Osteocyte (in vitro differentiated cells): ENCODE measurements around the gene ZHX3. TPM values are rescaled to one million over a fixed set of nuclear protein-coding genes. Genes with fewer than 3 reads are reported as not detected.

Experiments
- DNase-seq: peaks from one replicate; pipeline ENCODE4 v3.0.0; 2021; ENCODE audit warnings: mixed read lengths; ENCODE audit not compliant: unreplicated experiment; ENCODE audit errors: extremely low spot score
- H3K27ac Mint-ChIP-seq: one replicate; pipeline ENCODE4 v1.8.0; 2021; ENCODE audit warnings: mild to moderate bottlenecking, mixed read lengths; ENCODE audit not compliant: unreplicated experiment
- H3K27me3 Mint-ChIP-seq: one replicate; pipeline ENCODE4 v1.8.0; 2021; ENCODE audit warnings: mixed read lengths; ENCODE audit not compliant: unreplicated experiment
- H3K36me3 Mint-ChIP-seq: one replicate; pipeline ENCODE4 v1.8.0; 2021; ENCODE audit warnings: mixed read lengths; ENCODE audit not compliant: unreplicated experiment
- H3K4me1 Mint-ChIP-seq: one replicate; pipeline ENCODE4 v1.8.0; 2021; ENCODE audit warnings: mixed read lengths; ENCODE audit not compliant: unreplicated experiment
- H3K4me3 Mint-ChIP-seq: one replicate; pipeline ENCODE4 v1.8.0; 2021; ENCODE audit warnings: mild to moderate bottlenecking, moderate library complexity, mixed read lengths; ENCODE audit not compliant: unreplicated experiment
- H3K9me3 Mint-ChIP-seq: one replicate; pipeline ENCODE4 v1.8.0; 2021; ENCODE audit warnings: mixed read lengths; ENCODE audit not compliant: unreplicated experiment
- total RNA-seq: library from RNA; stranded (reverse); gene quantifications from 2 replicates; pipeline ENCODE4 v1.2.1, GENCODE V29; 2021
- TF ChIP-seq, protein P1 (sequence below): fragments of 200-600 bp; sonication (generic); IDR thresholded peaks from 2 replicates; pipeline ENCODE4 v1.5.0; 2021; ENCODE audit warnings: antibody characterized with exemption, mild to moderate bottlenecking, moderate library complexity

The ZHX3 gene
- total RNA-seq, 1 donor from 2014 or later, result 44.5 TPM

DNA sequence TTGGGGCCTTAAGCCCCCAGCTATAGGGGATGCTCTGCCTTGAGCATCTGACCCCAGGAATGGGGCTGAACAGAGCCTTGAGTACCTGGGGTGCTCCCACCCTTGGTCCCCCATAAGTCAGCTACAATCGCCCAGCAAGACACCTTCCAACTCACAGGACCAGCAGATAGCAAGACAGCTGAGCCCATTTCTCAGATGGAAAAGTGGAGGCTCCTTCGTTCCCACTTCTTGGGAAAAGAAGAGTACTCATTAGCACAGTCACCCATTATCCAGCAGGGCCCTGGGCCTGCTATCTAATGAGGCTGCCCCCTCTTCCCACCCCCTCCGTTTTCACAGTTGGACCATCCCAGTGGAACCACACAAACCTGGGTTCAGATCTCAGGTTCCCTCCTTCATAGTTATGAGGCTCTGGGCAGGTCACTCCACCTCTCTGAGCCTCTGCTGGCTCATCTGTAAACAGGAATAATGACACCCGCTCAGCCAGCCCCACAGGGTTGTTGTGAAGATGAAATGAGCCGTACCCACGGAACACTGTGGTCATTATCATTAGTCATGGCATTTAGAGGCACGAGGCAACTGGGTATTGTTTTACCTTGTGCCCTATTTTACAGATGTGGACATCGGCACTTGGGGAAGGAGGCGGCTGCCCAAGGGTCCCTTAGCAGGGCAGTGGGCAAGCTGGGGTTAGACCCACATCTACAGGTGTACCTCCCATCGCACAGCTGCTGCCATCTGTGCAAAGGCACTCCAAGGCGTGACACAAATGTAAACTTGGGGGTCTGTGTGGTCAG lies 27.6 kb upstream of the ZHX3 start:
- DNase-seq, result no peak
- Mint-ChIP-seq H3K4me1 (peaks cover 5% of the 10 kb centered on the region), H3K27ac (no peak overlapping the region), H3K27me3 (no peaks in the 10 kb centered on the region), H3K36me3 (no peaks in the 10 kb centered on the region), H3K4me3 (no peak overlapping the region), H3K9me3 (no peaks in the 10 kb centered on the region)
- TF ChIP-seq, protein P1, sequence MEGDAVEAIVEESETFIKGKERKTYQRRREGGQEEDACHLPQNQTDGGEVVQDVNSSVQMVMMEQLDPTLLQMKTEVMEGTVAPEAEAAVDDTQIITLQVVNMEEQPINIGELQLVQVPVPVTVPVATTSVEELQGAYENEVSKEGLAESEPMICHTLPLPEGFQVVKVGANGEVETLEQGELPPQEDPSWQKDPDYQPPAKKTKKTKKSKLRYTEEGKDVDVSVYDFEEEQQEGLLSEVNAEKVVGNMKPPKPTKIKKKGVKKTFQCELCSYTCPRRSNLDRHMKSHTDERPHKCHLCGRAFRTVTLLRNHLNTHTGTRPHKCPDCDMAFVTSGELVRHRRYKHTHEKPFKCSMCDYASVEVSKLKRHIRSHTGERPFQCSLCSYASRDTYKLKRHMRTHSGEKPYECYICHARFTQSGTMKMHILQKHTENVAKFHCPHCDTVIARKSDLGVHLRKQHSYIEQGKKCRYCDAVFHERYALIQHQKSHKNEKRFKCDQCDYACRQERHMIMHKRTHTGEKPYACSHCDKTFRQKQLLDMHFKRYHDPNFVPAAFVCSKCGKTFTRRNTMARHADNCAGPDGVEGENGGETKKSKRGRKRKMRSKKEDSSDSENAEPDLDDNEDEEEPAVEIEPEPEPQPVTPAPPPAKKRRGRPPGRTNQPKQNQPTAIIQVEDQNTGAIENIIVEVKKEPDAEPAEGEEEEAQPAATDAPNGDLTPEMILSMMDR, result no peak

DNA sequence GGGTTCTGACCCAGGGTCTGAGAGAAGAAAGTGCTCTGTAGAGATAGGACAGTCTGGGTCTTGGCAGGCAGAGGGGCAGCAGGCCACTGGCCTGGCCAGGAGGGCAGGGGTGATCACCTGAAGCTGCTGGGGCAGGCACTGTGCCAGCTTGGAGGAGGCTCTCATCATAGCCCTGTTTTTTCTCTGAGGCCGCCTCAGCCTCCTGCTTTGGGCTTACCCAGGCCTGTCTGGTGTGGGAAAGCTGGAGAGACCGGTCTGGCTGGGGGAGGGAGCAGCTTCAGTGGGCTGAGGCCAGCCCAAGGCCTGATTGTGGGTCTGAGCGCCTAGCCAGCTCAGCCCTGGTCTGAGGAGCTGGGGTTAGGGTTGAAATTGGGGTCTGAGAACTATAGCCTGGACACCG lies 26.9 kb upstream of the ZHX3 start:
- TF ChIP-seq, protein P1, result no peak
- Mint-ChIP-seq H3K9me3 (no peaks in the 10 kb centered on the region), H3K27ac (no peak overlapping the region), H3K4me1 (peaks cover 11% of the 10 kb centered on the region), H3K27me3 (no peaks in the 10 kb centered on the region), H3K36me3 (no peaks in the 10 kb centered on the region), H3K4me3 (no peak overlapping the region)
- no peak for DNase-seq

DNA sequence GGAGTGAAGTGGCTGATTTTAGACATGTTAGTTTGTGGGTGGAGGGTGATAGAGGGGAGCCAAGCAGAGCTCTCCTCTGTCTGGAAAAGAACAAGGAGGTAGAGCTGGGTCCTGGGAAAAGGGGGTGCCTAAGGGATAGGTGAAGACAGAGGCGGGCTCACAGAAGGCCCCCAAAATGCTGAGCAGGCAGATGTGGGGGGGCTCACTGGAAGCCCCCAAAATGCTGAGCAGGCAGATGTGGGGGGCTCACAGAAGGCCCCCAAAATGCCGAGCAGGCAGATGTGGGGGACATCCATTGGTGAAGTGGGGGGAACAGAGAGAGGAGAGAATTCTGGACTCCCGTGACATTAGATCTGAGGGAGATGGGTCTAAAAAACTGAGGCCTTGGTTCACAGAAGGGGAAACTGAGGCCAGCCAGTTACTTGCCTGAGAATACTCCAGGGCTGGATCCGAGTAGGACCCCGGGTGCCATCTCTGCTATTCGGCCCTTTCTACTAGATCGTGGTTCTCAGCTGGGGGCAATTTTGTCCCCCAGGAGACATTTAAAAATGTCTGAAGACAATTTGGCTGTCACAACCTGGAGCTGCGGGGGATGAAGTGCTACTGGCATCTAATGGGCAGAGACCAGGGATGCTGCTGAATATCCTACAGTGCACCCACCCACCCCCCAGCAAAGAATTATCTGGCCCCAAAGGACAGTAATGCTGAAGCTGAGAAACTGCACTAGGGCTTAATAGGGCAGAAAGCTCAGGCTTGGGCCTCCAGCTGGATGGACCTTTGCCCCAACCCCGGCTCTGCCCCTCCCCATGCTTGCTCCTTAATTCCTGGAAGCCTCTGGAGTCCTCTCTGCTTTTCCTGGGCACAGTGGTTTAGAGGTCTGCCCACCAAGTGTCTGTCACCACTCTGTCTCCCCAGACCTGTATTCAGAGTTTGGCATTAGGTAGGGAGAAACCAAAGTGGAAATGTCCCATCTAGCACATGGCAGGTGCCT lies 25.2 kb upstream of the ZHX3 start:
- Mint-ChIP-seq H3K4me3 (no peak overlapping the region), H3K27me3 (no peaks in the 10 kb centered on the region), H3K27ac (no peak overlapping the region), H3K36me3 (no peaks in the 10 kb centered on the region), H3K4me1 (peaks cover 12% of the 10 kb centered on the region), H3K9me3 (no peaks in the 10 kb centered on the region)
- DNase-seq, result no peak
- TF ChIP-seq, protein P1, result no peak

DNA sequence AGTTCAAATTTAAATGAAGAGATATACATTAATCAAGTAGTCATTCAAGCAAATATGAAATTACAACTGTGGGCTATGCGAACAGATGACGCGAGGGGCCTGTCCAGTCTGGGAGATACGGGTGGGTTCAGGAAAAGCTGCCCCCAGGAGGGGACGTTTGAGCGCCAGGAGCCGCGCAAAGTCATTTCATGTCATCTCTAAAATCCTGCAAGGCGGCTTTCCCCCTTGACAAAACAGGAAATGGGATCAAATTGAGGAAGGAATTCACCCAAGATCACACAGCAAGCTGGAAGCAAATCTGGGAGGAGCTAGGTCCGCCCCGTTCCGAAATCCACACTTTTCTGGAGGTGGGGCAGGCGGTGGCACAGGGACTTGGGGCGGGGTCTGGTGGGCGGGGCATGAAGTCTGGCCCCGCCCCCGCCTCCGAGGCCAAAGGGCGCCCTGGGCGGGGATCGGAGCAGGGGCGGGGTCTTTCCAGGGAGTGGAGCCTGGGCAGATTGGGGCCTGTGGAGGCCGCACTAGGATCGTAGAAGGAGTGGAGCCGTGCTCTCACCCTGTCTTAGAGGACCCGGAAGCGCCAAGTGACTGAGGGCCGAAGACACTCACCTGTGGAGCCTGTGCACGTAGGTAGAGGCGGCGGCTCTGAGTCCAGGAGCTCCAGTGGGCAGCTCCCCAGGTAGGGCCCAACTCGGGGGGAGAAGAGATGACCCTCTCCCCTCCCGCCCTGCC lies 23.0 kb upstream of the ZHX3 start, which contains the start of gene LPIN3:
LPIN3 (plus strand) TSS at position 495 of the 729 bp plus-strand sequence. CDS start 4,983 bp downstream, outside the sequence.
- no peaks in the 10 kb centered on the region for H3K9me3 Mint-ChIP-seq
- H3K27ac Mint-ChIP-seq, result peak within 1 kb of the TSS; percentile 80
- peak within 1 kb of the TSS; percentile 75 for H3K4me3 Mint-ChIP-seq

More for the DNA sequence above, 23.0 kb upstream of the ZHX3 start, which contains the start of gene LPIN3:
- TF ChIP-seq, protein P1, result no peak
- H3K4me1 Mint-ChIP-seq, result peaks cover 12% of the 10 kb centered on the region
- H3K27me3 Mint-ChIP-seq, result no peaks in the 10 kb centered on the region
- H3K36me3 Mint-ChIP-seq, result no peaks in the 10 kb centered on the region
- no peak for DNase-seq
